ENCODE data around the gene KRAS.

- TF ChIP-seq POLR2AphosphoS5 (IDR thresholded peaks at IDR 0.05; ENCODE audit: low read depth, low read length) (no peak), POLR2A (IDR thresholded peaks at IDR 0.05; ENCODE audit: low read depth, low read length) (no peak)
These were observed 53.1 kb downstream of the KRAS start for GRCh38 chr12:25197608-25198007.

All from GM12892 (cell line).